Hematopoietic multipotent progenitor cell treated with erythropoietin and hydrocortisone succinate and interleukin-3 and kit ligand, for 6 days (in vitro differentiated cells): ENCODE results near the gene NYAP2.

ENCODE experiments used
- DNase-seq: peaks from one replicate; pipeline ENCODE4 v3.0.0-alpha.2; 2015

Gene NYAP2

DNA sequence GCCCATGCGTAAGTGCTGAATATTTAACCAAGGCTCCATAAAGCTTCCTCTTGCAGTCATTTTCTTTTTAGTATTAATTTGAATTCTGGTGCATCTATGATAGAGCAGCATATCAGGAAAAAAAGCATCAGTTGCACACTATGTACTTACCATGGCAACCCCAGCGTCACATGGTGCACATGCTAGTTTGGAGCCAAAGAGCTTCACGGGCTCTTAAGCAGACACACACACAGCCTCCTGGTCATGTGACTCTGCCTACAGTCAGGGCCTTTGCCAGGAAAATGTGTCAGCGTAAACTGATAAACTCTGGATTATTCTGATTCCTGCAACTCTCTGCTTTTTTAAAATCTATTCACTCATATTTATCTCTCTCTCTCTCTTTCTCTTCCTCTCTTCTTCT lies 30.2 kb downstream of the NYAP2 start:
- peak; percentile 12 for DNase-seq

DNA sequence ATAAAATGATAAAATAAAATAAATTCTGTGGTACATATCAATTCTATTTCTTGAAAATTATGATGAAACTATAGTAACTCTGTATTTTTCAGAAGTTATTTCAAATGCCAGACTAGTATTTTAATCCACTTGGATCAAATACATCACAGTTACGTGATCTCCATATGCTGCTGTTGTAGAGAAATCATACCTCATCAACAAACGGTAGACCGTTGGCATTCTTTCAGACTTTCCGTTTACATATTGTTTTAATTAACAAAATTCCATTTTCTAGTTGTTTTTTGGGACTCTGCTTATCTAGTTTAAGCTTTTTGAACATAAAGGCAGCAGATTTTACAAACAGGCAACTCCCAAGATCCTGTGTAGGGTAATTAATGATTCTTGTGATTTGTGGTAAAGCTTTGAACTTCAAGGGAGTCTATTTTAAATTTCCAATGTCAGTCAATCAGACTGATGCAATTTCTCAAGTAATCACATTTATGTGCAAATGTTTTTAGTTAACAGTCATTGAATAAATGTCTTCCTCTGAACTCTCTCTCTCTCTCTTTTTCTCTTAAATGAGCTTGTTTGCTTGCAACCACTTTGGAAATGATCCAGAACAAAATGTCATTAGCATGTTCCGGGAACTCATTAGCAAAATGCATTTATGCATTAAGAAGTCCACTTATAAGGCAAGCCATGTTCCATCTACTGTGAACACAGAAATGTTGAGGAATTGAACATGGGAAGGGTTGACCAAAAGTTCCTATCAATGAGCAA lies 31.8 kb downstream of the NYAP2 start:
- no peak for DNase-seq

DNA sequence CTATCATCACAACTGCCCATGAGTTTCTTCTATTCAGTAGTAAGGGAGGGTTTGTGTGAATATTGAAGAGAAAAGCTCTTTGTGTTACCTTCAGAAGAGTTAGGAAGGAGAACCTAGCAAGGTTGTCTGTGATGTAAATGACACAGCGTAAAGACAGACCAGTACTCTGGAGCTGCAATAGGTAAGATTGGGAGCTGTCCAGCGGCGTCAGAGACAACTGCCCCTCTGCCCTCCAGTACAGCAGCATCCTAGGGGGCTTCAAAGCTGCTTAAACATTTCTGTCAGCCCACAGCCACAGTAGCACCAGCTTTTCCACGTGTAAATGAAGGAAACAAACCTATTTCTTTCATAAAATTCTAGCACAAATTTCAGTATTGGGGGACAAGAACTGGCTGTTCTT lies 34.5 kb downstream of the NYAP2 start:
- no peak for DNase-seq

DNA sequence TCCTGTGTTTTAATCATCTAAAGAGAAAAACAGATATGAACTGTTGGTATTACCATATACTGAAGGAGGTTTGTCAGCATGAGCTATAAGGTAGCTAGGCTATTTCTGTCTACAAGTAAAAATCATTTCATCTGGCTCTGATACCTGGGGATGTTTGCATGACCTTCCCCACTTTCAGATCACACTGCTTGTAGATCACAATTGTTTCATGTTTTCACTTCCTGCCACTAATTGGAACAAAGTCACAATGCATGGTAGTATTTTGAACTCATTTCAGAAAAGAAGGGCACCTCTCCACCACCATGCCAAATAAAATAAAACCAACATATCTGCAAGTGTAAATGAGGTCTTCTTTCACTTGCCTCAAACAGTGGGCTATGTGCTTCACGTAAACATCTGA lies 37.8 kb downstream of the NYAP2 start:
- no peak for DNase-seq

DNA sequence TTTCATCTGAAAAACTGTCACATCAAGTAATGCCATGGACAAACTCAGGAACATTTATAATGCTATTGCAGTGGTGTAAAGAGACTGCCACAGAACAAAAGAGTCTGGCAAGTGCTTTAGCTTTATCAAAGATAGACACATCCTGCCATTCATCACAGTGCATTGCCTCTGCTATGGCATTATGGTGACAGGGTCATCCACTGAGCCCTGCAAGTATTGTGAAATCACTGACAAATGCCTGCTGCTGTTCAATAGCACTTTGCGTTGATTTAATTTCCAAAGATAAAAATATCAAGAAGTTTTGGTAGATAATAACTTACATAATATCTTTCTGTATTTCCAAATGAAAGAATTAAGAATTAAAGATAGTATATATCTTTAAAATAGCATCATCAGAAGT lies 38.7 kb downstream of the NYAP2 start:
- DNase-seq, result no peak

DNA sequence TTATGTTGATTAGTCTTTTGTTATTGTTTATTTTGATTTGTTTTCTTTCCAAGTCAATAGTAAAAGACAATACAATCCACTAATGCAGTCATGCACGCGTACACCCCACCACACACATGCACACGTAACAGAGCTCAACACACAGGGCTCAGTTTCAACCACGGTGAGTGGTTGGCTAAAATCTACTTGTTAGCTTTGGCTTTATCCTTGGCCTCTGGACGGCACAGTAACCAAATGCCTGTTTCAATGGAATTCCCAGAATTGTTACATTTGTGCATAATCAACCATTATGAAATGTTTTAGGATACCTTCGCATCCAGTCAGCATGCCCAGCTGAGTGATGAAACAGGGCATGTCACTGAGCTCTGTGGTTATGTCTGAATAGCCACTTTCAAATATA lies 53.2 kb downstream of the NYAP2 start:
- no peak for DNase-seq

DNA sequence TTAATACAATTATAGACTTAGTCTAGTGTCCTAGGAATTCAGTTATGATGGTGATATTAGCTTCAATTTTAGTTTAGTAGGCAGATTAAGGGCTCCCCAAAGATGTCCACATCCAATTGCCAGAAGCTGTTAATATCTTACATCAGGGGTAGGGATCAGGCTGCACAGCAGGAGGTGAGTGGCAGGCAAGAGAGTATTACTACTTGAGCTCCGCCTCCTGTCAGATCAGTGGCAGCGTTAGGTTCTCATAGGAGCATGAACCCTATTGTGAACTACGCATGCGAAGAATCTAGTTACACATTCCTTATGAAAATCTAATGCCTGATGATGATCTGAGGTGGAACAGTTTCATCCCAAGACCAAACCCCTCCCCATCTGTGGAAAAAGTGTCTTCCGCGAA lies 54.9 kb downstream of the NYAP2 start:
- no peak for DNase-seq

DNA sequence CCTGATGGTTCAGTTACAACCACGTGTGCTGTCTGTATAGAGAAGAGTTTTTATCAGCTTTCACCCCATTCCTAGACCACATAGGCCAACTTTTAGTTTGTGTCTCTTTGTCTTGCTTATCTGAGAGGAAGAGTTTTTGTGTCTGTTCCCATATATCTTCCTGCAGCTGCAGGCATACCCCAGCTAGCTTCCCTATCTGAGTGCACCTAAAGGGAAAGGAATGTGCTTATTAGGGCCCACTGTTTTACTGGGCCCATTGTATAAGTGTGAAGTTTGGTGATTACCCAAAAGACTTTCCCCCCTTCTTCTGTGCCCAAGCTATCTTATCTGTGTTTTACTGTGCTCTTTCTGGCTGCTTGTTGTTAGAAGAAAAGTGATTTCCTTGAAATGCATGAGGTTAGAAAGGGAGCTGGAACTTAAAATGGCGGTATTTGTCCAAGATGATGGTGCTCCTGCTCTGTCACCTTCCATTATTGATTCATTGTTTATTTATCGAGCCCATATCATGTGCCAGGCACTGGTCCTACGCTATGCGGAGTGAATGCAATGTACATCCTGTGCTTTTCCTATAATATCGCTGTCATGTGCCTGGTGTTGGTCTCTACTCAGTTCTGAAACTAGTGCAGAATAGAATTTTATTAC lies 57.2 kb downstream of the NYAP2 start:
- peak; percentile 23 for DNase-seq

DNA sequence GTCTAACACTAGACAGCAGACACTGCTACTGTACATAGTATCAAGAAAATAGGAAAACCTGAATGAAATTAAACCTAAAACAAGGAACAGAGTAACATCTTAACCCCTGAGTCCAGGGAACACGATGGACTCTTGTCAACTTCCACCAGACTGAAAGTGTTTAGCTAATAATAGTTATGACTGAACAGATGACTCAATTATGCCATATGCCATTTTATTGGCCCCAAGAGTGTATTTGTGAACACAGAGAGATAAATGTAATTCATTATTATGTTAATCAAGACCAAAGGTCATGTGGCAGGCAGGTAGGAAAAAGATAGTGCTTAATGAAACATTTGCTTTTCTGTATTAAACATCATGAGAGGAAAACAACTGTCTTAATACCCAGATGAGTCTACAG lies 58.0 kb downstream of the NYAP2 start:
- DNase-seq, result no peak

DNA sequence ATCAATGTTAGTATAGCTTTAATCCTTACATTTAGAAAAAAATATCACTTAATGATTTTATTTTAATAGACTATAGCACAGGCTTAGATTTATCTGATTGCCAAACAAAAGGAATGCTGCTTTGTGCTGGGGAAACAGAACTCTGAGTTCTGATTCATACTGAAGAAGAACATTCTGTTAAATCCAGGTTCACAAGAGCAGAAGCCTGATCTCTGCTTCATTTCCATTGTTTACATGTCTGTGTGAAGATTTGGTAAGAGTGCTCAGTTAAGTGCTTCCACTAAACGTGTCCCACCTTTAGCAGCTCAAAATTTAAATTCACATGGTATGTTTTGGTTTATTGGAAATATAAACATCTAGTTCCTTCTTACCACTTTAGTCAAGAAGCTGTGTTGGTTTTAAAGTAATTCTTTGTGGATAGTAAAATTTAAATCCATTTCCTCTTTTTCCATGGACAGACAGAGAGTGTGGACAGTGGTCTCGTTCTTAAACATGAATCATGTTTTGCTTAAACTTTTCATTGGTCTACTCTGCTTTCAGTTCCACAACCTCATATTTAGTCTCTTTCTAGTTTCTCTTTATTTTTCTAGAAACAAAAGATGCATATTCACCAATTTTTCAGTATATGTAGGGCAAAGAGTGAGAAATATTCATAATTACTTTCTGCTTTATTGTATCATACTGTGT lies 59.1 kb downstream of the NYAP2 start:
- DNase-seq, result no peak

DNA sequence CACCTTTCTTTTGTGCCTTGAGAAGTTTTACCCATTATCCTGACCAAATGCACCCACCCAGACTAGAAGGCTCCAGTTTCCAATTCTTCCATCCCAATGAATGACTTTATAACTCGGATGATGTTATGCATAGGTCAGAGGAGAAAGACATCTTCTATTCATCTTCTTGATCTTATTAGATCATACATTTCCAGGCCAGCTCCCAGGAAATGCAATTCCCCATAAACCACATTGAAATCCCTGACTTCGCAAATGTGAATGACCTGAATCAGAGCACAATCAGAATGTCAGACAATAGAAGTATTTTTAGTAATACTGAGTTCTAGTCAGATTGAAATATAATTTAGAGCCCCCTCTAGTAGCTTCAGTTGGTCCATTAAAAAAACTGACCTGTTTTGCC lies 62.9 kb downstream of the NYAP2 start:
- DNase-seq, result no peak

DNA sequence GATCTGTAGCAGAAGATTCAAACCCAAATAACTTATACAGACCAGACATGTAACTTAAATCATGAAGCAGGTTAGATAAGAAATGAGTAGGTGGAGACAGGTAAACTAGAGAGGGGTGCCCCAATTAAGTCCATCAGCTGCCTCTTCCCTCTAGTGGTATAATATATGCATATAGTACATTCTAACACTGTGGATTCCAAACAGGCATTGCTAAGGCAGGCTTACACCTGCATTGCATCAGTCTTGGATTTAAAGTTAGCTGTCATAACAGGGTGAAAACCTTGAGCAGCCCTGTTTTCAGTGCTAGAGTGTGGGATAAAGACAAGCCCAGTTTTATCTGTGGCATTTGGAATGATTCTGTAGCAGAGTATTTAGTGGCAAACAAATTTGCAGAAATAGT lies 63.4 kb downstream of the NYAP2 start:
- no peak for DNase-seq

DNA sequence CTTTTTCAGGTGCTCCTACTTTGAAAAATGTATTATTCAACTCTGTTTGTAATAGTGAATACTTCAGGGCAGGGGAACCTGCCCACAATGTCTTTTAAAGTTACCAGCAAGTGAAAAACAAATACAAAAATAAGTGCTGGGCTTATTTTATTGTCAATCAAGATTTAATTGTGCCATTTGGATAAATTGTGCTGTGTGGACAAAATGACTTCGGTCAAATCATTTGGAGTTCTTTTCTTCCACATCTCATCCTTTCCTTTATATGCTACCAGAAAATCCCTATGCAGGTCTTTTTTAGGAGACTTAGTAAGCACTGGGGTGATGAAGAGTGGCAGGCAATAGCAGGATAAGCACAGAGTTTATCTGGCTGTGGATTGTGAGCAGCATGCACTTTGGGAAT lies 63.9 kb downstream of the NYAP2 start:
- no peak for DNase-seq

DNA sequence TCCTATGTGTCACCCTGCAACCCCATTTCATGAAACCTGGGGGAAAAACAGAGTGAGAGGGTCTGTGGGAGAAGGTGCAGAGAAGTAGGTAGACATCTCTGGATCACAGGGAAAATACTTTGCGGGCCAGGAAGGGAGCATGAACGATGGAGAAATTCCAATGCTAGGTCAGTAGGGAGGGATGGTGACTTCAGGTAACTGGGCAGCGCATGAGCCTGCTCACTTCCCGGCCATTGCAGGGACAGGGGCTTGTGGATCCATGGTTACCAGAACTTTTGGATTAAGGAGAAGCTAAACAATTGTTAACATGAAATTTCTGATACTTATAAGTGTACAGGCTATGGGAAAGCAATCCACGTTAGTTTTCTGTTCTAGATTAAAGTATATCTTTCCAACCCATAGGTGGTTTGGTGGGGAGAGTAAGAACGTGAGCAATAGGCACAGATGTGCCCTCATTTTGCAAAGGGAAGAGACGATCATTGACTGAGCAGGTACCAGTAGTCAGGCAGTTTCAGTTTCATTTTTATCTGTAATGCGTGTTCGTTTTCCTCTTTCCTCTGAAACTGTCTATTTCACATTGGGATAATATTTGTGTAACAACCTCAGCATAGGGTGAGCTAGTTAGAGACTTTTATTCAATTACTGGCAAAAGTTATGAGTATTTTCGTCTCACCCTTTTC lies 65.0 kb downstream of the NYAP2 start:
- peak; percentile 11 for DNase-seq

DNA sequence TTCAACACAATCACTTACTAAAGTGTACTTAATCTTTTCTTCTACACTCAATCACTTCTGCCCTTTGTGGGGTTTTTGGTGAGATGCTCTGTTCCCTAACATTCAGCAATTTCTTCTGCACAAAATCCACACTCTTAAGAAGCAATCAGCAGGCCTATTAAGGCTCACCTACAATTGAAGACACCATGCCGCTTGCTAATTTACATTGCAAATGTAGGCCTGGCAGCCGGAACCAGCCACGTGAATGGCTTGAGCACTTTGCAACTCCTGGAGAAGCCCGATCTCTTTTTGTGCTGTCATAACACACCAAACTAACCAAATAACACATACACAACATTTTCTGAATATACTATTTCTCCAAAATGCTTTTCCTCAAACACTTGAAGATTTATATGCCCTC lies 66.3 kb downstream of the NYAP2 start:
- DNase-seq, result no peak

DNA sequence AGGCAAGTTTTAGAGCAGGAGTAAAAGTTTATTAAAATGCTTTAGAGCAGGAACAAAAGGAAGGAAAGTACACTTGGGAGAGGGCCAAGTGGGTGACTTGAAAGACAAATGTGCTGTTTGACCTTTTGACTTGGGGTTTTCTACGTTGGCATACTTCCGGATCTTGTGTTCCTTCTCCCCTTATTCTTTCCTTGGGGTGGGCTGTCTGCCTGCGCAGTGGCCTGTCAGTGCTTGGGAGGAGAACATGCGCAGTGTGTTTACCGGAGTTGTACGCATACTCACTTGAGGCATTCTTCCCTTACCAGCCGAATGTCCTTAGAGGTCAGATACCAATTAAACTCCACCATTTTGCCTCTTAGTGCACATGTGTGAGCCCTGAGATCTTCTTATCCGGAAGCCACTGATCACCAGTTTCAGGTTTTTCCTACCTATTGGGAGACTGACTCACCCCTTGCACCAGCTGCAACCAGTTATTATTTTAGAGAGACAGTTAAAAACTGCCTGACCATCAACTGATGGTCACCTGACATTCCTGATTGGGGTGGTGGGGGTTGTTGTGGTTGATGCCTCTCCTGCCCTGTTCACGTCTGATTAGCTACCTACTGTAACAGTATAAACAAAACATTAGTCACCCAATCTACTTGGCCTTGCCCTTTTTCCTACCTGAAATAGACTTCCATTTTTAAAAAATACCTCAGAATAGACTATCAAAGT lies 67.5 kb downstream of the NYAP2 start:
- peak; percentile 20 for DNase-seq

DNA sequence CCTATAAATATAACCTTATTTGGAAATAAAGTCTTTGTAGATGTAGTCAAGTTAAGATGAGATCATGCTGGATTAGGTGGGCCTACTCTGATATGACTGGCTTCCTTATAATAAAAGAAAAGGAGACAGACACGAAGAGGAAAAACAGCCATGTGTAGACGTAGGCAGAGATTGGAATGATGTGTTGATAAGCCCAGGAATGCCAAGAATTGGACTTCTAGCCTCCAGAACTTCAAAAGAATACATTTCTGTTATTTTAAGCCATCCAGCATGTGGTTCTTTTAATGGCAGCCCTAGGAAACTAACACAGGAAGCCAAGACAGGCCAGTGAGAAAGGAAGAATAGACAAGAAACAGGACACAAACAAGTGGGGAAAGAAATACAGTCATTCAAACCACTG lies 68.6 kb downstream of the NYAP2 start:
- DNase-seq, result no peak

DNA sequence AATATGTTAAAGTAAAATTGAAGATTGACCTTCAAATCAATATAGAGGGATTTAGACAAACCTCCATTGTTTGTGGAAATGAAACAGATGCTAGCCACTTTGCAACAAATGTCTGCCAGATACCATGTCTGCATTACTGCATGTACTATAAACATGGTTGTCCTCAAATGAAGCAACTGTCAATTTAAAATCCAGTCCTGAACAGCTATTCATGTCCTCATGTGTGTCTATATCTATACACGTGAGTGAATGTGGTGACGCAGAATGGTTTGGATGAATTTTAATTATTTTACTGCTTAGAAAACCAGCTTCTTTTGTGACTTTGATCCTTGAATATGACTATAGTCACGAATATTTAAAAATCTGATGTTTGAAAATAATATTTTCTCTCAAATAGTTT lies 71.5 kb downstream of the NYAP2 start:
- no peak for DNase-seq

DNA sequence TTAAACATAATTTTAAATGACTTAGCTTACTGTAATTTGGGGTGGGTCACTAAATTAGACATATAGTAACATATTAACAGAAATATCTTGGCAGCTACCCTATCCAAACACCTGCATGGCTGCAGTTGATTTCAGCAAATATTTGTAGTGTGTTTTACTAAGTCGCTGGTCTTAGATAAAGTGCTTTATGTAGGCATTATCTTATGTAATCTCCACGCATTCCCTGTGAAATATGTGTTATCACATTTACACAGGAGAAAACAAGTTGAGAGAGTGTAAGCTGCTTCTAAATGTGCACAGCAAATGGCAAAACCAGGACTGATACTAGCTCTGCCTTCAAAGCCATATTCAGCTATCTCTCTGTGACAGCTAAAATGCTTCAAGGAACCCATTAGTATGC lies 72.0 kb downstream of the NYAP2 start:
- peak; percentile 14 for DNase-seq

DNA sequence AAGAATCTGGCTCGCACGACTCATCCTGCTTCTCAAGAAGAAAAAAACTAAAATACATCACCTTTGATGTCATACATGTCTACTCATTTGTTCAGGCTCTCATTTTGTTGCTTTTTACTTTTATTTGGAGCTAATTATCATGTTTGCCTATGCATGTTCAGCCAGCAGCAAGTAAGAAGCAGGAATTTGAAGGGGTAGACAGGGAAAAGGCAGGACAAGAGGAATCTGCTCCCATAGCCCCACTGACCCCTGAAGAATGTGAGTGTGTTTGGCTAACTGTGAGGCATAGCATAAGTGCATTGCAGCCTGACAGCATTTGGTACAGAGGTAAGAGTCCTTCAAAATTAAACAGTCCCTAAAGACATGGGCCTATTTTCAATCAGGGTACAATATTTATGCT lies 72.7 kb downstream of the NYAP2 start:
- no peak for DNase-seq

DNA sequence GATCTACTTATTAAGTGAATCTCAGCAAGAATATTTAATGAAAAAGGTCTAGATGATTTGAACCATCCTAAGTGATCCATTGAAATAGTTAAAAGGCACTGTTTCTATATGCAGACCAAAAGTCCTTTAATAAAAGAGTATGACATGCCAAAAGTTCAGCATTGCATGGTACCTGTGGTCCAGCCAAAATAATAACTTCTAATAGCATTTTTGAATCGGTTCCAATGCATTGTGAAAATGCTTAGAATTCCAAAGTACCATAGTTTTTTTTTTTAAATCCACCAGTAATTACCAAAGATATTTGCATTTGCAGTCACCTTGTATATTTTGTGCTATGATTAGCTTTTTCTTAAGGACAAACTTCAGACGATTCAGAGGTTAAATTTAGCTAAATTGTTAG lies 79.9 kb downstream of the NYAP2 start:
- DNase-seq, result no peak

DNA sequence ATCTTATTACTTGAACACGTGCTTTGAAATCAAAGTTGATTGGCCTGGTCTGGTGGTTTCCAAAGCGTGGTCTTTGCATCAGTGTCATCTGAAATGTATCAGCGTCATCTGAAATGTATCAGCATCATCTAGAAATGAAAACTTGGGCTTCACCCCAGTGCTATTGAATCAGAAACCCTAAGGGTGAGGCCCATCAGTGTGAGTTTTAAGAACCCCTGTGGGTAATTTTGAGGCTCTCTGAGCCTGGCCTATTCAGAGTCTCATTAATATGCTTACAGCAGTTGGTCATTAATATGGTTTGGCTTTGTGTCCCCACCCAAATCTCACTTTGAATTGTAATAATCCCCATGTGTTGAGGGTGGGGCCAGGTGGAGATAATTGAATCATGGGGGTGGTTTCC lies 85.2 kb downstream of the NYAP2 start:
- no peak for DNase-seq

DNA sequence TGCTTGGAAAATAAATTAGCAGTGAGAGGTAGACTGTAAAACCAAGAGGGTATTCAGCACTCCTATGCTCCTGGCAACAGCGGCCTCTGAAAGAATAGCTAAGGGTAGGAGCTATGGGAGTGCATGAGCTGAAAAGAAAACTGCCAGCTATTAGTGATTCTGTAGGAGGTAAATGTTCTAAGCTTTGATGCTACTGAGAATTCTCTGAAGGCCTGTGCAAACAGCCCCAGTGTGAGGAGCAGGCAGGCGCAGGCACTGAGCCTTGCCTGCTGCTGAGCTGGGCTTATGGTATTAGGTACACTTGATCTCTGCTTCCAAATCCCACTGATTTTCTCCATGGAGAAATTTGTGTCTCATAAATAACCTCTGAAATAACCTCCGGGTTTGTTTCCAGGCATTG lies 86.7 kb downstream of the NYAP2 start:
- DNase-seq, result no peak
